Measurements from ENCODE around the gene PCDHB3.
"Not testable (repeated sequence)": the region's sequence is repeated elsewhere in the genome, so short reads cannot be mapped to it uniquely, and the experiment has no call there.

The PCDHB3 gene

DNA sequence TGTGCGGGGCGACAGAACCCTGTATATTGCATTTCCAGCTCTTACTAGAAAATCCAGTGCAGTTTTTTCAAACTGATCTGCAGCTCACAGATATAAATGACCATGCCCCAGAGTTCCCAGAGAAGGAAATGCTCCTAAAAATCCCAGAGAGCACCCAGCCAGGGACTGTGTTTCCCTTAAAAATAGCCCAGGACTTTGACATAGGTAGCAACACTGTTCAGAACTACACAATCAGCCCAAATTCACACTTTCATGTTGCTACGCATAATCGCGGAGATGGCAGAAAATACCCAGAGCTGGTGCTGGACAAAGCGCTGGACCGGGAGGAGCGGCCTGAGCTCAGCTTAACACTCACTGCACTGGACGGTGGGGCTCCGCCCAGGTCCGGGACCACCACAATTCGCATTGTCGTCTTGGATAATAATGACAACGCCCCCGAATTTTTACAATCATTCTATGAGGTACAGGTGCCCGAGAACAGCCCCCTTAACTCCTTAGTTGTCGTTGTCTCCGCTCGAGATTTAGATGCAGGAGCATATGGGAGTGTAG lies 35.5 kb downstream of the PCDHB3 start:
- no peak for DNase-seq

DNA sequence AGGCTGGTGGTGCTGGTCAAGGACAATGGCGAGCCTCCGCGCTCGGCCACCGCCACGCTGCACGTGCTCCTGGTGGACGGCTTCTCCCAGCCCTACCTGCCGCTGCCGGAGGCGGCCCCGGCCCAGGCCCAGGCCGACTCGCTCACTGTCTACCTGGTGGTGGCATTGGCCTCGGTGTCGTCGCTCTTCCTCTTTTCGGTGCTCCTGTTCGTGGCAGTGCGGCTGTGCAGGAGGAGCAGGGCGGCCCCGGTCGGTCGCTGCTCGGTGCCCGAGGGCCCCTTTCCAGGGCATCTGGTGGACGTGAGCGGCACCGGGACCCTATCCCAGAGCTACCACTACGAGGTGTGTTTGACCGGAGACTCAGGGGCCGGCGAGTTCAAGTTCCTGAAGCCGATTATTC lies 37.1 kb downstream of the PCDHB3 start:
- DNase-seq: not testable (repeated sequence)

DNA sequence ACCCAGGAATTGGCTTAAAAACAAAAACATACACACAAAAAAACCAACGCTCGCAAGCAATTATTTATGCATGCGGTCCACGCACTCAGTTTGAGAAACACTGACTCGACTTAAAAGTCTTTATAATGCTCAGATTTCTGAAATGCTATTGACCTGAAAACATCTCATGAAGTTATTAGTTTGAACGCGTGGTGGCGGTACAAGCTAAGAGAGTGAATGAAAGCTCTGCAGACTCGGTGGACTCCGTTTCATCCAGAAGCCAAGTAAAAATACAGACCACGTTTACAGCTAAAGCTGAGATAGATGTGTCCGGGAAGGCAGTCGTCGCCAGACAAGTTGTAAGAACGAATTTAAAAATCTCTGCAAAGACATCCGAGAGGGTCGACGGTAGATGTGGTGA lies 49.5 kb downstream of the PCDHB3 start, which contains the start of gene PCDHB6:
PCDHB6 (plus strand) TSS at position 246 of the 400 bp plus-strand sequence. CDS start 201 bp downstream, outside the sequence.
- DNase-seq: peak in 1 of 56 donors; percentile 5

DNA sequence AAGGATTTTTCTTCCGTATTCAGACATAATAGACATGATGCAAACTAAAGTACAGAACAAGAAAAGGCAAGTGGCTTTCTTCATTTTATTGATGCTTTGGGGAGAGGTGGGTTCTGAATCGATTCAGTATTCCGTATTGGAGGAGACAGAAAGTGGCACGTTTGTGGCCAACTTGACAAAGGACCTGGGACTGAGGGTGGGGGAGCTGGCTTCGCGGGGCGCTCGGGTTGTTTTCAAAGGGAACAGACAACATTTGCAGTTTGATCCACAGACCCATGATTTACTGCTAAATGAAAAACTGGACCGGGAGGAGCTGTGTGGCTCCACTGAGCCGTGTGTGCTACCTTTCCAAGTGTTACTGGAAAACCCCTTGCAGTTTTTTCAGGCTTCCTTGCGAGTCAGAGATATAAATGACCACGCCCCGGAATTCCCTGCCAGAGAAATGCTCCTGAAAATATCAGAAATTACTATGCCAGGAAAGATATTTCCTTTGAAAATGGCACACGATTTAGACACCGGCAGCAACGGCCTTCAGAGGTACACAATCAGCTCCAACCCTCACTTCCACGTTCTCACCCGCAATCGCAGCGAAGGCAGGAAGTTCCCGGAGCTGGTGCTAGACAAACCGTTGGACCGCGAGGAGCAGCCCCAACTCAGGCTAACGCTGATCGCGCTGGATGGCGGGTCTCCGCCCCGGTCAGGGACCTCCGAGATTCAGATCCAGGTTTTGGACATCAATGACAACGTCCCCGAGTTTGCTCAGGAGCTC lies 50.1 kb downstream of the PCDHB3 start:
- DNase-seq: no peak

DNA sequence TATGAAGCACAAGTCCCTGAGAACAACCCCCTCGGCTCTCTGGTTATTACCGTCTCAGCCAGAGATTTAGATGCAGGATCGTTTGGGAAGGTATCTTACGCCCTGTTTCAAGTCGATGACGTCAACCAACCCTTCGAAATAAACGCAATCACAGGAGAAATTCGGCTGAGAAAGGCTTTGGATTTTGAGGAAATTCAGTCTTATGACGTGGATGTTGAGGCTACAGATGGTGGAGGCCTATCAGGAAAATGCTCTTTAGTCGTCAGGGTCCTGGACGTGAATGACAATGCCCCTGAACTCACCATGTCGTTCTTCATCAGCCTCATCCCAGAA lies 50.7 kb downstream of the PCDHB3 start:
- DNase-seq: no peak

DNA sequence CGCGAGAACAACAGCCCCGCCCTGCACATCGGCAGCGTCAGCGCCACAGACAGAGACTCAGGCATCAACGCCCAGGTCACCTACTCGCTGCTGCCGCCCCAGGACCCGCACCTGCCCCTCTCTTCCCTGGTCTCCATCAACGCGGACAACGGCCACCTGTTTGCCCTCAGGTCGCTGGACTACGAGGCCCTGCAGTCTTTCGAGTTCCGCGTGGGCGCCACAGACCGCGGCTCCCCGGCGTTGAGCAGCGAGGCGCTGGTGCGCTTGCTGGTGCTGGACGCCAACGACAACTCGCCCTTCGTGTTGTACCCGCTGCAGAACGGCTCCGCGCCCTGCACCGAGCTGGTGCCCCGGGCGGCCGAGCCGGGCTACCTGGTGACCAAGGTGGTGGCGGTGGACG lies 51.4 kb downstream of the PCDHB3 start:
- not testable (repeated sequence) for DNase-seq

DNA sequence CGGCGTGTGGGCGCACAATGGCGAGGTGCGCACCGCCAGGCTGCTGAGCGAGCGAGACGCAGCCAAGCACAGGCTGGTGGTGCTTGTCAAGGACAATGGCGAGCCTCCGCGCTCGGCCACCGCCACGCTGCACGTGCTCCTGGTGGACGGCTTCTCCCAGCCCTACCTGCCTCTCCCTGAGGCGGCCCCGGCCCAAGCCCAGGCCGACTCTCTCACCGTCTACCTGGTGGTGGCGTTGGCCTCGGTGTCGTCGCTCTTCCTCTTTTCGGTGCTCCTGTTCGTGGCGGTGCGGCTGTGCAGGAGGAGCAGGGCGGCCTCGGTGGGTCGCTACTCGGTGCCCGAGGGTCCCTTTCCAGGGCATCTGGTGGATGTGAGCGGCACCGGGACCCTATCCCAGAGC lies 51.8 kb downstream of the PCDHB3 start:
- DNase-seq: not testable (repeated sequence)

Data from amygdala (tissue), 56 donors.